AG20443 (cell line): ENCODE measurements around the gene TMEM156.
"Not testable (repeated sequence)": the region's sequence is repeated elsewhere in the genome, so short reads cannot be mapped to it uniquely, and the experiment has no call there.

Source experiments
- DNase-seq: peaks from one replicate; pipeline ENCODE4 v3.0.0; 2012; ENCODE audit warnings: low spot score, mixed read lengths

The TMEM156 gene

DNA sequence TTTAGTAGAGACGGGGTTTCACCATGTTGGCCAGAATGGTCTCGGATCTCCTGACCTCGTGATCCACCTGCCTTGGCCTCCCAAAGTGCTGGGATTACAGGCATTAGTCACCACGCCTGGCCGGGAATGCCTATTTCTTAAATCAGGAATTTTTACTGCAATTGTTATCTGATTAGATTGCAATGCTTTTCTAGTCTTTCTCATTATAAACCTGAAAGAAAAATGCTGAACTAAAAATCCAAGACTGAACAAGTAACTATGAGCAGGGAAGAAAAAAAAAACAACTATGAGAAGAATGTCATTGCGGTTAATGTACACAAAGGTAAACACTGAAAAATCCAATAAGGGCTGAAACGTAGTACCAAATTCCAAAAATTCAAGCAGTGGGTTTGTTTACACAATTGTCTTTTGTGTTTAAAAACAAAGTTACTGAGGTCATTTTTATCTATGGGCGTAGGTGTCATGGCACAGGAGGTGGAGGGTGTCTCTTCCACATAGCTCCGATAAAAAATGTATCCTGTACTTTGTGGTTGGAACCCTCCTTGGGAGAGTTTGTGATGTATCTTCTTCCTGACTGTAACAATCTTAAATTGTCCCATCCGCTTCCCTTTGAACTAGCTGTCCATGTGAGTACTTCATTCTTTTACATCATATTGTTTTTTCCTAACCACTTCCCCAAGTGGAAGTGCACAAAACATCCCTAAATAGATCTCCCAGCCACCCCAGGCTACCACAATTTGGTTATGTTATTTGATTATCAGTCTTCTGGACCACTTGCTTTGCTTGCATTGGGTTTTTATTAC is 11.1 kb upstream of the TMEM156 start:
- no peak for DNase-seq

DNA sequence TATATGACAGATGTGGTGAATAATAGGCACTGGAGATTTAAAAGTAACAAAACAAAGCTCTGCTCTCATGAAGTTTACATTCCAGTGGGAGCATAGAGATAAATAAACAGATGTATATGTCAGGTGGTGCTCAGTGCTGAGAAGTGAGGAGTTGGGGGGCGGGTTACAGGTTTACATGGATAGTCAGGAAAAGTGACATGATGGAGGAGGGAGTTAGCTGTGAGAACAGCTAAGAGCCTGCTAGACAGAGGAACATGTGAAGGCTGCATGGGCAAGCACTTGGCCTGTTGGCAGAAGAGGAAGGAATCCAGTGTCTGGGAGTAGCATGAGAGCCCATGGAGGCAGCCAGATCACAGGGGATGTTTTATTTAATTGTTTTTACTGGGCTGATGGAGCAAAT is 10.2 kb upstream of the TMEM156 start:
- no peak for DNase-seq

DNA sequence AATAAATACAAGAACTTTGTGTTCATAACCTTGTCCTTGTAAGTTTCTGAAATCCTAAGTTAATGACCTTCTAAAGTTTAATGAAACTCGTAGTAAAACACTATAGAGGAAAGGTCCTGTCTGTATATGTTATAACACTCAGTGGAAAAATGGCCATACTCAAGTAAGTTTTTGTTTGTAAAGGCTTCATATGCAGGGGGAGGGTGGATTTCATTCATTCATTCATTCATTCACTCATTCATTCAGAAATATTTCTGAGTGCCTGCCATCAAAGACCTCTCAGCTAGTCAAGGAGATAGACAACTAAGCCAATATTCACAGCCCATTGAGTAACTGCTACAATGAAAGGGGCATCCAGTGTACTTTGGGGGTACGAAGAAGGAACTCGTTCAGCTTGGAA is 6.9 kb upstream of the TMEM156 start:
- no peak for DNase-seq

DNA sequence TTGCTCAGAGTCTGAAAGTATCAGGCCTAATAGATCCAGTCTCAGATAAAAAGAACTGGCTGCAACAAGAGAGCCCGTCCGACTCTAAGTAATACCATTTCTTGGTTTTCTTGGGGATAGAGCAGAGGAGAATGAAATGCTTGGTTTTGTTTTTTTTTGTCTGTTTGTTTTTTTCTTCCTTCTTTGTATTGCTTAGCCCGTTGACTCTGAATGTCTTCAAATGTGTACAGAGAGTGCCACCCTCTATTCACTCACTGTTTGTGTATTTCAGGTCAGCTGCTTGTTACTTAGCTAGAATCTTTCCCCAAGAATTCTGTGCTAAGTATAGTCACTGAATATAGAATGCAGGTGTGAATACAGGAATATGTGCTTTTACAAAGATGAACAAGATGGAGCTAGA is 5.7 kb upstream of the TMEM156 start:
- DNase-seq = no peak

DNA sequence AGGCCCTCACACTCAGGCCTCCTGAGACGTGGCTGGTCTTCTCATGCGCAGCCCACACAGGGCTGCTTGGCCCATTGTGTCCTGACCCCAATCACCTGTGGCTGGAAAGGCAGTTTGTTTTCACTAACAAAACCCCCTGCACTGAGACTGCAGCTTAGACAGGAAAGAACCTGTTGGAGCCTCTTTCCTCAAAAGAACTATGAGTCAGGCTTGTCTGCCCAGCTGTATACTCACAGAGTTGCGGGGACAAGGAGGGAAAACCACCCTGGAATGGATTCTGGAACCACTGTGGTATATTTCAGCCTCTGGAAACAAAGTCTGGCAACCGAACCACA is 5.2 kb upstream of the TMEM156 start:
- no peak for DNase-seq

DNA sequence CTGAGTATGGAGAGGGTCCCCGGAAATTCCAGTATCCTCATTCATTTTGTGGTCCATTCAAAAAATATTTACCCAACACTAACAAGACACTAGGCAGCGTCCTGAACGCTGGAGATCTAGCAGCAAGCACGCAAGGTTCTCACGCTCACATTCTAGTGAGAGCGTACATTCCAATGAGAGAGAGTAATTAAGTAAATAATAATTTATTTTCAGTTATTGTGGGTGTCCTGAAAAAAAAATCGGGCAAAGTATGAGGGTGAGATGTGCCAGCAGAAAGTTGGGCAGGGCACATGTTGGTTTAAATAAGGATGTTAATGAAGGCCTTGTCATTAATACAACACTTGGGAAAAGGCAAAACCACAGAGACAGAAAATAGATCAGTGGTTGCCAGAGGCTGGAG is 4.0 kb upstream of the TMEM156 start:
- DNase-seq = no peak

DNA sequence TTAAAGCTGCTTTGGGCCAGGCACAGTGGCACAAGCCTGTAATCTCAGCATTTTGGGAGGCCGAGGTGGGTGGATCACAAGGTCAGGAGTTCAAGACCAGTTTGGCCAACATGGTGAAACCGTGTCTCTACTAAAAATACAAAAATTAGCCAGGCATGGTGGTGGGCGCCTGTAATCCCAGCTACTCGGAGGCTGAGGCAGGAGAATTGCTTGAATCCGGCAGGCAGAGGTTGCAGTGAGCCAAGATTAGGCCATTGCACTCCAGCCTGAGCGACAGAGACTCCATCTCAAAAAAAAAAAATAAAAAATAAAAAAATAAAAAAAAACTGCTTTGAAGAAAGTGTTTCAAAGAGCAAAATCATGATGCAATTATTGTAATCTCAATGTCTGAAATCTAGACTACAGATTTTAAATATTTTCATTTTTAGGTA is 604 bp downstream of the TMEM156 start:
- not testable (repeated sequence) for DNase-seq

DNA sequence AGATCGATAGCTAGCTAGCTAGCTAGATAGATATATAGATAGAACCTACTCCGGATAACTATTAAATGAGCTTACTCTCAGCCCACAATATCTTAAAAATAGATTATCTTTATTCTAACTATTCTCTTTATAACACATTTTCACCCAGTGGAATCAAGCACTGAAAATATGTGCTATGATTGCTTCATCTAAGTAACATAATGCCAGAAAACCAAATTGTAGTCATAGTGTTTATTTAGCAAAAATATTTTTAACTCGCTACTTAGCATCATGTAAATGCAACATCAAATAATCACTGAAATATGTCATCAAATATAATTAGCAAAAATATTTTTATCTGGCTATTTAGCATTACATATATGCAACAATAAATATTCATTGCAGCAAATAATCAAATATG is 1.5 kb downstream of the TMEM156 start:
- DNase-seq = no peak

DNA sequence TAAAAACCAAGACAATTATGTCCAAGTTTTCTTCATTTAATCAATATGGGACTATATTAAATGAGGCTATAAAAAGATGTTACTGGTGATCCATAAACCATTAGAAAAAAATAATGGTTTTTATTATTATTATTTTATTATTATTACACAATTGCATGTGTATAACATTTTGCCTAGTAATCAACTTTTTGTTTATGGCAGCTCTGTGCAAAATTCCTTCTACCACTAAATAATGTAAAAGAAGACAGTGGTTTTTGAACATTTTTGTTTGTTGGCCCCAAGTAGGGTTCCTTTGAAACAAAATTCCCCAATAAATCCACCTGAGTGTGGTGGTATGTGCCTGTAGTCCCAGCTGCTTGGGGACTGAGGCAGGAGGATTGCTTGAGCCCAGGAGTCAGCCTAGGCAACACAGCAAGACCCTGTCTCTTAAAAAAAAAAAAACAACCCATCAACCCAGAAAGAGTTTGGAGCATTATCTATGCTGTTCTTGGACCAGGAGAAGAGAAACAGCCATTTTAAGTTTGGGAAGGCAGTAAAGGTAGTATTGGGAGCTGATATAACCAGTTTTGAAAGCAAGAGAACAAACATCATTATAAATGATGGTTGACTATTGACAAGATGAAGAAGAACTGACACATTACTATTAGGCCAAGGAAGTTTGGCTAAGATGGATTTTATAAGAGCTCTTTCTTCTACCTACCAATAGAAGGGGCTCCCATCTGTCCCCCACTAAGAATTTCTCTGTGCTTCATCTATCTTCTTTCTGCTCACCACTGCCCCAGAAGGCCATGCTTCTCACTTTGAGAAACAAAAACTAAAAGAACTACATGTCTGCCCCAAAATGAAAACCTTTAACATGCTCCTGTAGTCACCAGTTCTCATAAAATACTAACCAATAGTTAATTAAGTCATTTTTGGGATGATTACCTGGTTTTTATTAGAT is 2.2 kb downstream of the TMEM156 start:
- DNase-seq = no peak

DNA sequence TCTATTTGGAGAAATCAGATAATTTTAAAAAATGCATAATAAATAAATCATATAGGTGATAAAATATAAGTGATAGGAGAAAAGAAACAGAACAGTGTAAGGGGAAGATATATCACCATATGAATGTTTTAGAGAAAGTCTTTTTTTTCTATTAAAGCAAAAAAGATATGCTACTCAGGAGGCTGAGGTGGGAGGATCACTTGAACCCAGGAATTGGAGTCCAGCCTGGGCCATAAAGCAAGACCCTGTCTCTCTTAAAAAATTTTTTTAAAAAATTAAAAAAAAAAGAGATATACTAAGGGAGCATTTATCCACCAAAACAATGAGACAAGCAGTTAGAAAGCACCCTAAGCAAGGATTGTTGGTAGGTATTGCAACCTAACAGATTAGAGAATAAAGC is 6.1 kb downstream of the TMEM156 start:
- DNase-seq = no peak

DNA sequence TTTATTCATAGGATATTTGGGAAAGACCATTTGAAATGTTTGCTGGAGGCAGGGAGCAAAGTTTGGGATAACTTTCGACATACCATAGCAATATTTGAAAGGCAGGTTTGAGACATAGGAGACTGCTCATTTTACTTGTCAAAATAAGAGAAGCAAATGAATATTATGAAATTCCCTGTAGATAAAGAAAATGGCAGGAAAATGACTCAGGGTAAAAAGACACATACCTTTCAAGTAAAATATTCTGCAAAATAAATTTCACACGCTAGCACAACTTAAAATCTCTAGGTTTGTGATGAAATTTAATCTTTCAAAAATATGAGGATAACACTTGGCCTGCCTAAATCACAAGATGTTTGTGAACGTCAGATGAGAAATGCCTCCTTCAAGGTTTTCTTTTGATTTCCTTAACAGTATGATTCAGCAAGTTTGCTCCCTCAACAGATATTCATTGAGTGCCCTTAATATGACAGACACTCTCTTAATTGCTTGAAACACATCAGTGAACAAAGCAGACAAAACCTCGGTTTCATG is 6.6 kb downstream of the TMEM156 start:
- no peak for DNase-seq

DNA sequence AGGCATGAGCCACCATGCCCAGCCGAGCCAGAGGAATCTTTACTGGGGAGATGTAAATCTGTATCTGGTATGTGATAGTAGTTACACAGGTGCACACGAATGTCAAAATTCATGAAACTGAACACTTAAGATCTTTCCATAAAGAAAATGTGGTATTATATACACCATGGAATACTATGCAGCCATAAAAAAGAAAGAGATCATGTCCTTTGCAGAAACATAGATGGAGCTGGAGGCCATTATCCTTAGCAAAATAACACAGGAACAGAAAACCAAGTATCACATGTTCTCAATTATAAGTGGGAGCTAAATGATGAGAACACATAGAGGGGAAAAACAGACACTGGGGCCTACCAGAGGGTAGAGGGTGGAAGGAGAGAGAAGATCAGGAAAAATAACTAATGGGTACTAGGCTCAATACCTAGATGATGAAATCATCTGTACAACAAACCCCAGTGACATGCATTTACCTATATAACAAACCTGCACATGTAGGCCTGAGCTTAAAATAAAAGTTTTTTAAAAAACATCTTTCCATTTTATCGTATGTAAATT is 7.8 kb downstream of the TMEM156 start:
- no peak for DNase-seq

DNA sequence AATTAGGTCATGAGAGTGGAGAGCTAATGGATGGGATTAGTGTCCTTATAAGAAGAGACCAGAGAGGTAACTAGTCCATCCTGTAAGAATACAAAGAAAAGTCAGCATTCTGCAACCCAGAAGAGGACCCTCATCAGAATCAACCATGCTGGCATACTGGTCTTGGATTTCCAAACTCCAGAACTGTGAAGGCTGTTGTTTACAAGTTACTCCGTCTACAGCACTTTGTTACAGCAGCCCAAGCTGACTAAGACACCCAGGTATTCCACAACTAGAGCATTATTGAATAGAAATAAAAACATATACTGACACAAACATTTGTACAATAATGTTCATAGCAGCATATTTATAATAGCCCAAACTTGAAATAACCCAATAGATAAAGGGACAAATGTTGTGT is 9.2 kb downstream of the TMEM156 start:
- no peak for DNase-seq

DNA sequence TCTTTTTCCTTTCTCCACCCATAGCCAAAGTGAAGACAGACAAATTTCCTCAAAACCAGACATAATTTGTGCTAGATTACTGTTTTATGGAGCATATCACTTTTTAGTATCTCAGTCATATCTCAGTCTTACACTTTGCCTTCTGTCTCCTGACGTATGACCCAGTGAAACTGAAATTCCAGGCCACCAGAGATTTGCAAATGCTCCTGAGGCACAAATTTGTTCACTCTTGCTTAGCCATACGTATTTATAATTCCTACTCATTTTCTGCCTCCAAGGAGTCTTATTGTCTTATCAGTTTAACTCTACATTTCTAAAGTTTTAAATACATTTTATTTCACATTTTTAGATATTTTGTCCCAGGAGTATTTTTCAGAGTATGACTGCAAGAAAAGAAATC is 10.0 kb downstream of the TMEM156 start:
- DNase-seq = no peak

DNA sequence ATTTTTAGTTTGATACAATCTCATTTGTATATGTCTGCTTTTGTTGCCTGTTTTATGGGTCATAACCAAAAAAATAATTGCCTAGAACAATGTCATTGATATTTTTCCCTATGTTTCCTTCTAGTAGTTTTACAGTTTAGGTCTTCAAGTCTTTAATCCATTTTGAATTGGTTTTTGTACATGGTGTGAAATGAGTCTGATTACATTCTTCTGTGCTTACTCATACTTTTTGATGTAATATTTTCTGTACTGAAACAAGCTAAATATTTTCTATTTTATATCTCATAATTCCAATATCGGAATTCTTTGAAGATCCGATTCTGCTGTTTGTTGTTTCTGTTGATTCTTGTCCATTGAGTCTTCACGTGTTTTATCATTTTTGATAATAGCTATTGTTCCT is 10.6 kb downstream of the TMEM156 start:
- DNase-seq = no peak

DNA sequence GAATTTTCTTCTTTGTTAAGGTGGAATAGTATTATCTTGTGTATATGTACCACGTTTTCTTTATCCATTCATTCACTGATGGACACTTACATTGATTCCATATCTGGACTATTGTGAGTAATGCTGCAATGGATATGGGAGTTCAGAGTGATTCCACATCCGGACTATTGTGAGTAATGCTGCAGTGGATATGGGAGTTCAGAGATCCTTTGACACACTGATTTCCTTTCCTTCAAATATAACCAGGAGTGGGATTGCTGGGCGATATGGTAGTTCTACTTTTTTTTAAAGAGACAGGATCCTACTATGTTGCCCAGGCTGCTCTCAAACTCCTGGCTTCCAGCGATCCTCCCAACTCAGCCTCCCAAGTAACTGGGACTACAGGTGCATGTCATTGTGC is 12.1 kb downstream of the TMEM156 start:
- DNase-seq = no peak

DNA sequence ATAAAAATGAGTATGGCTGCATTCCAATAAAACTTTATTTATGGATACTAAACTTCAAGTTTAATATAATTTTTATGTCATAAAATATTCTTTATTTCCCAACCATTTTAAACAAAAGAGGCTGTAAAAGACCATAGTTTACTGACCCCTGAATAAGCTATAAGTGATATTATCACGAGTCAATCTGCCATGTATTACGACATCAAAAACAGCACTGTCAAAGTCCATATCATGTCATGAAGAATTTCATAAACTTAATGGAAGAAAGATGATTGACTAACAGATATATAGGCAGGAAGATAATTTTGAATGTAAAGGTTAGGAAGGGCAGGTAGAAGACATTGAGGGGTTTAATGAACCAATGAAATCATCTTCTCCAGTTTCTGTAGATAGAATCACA is 18.2 kb downstream of the TMEM156 start:
- DNase-seq = no peak

DNA sequence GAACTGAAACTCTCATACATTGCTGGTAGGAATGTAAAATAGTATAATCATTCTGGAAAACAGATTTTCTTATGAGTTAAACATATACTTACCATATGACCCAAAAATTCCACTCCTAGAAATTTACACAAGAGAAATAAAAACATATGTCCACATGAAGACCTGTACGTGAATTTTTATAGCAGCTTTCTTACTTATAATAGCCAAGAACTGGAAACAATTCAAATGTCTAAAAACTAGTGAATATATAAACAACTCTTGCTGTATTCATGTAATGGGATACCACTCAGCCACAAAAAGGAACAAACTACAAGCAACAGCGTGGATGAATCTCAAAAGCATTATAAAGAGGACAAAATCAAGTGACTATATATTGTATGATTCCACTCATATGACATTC is 27.5 kb downstream of the TMEM156 start:
- no peak for DNase-seq

DNA sequence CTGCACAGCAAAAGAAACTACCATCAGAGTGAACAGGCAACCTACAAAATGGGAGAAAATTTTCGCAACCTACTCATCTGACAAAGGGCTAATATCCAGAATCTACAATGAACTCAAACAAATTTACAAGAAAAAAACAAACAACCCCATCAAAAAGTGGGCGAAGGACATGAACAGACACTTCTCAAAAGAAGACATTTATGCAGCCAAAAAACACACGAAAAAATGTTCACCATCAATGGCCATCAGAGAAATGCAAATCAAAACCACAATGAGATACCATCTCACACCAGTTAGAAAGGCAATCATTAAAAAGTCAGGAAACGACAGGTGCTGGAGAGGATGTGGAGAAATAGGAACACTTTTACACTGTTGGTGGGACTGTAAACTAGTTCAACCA is 30.2 kb downstream of the TMEM156 start:
- DNase-seq = not testable (repeated sequence)

DNA sequence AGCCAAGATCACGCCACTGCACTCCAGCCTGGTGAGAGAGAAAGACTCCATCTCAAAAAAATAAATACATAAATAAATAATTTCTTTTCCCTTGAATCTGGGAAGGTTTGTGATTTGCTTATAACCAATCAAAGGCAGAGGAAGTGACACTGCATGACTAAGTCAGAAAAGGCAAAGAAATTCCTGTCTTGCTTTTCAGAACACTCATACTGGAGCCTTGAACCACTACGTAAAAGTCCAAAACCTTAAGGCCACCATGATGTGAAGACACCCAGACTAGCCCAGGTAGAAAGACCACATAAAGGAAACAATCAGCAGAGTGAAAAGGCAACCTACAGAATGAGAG is 36.6 kb downstream of the TMEM156 start:
- DNase-seq = no peak

DNA sequence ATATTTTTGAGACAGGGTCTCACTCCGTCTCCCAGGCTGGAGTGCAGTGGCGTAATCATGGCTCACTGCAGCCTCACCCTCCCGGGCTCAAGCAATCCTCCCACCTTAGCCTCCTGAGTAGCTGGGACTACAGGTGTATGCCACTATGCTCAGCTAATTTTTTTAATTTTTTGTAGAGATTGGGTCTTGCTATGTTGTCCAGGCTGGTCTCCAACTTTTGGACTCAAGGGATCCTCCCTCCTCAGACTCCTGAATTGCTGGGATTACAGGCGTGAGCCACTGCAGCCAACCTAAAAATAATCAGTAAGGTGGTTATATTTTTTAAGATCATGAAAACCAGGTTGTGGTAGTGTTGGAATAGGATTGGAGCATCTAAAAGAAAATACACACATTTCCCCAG is 38.1 kb downstream of the TMEM156 start:
- no peak for DNase-seq

DNA sequence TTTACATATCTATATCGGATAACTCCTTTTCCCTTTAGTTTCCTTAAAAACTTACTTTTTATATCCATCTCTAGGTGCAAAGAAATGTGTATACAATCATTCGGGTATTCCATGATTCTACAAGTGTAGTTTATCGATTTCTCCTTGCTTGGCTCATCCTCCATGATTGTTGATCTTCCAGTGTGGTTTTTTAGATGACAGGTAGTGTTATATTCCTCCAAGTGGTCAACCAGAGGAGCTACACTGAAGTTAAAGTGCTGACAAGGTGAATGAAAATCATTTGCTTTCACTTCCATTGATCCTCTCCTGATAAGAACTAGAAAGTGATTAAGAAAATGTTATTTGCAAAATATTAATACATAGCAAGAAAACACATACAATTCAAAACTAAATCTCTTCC is 38.5 kb downstream of the TMEM156 start:
- DNase-seq = no peak

DNA sequence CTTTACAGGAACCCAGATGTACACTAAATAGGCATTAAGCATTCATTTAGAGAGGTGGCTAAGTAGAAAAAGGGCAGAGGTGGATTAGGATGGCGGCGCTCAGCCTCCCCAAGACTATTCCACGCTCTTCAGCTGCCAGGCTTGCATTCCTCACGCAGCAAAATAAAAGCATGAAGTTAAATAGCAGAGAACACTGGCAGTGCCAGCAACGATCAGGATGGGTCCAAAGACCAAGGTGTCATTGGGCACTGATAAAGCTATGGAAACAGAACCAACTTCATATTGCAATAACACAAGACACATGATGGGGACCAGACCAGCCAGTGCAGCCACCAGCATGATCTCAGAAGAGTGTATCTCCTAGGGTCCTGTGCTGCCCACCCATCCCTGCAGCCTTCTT is 42.0 kb downstream of the TMEM156 start:
- no peak for DNase-seq
